WI38 (cell line): ENCODE data around the gene DVL1.

ENCODE experiments used
- H3K4me3 ChIP-seq: 2 replicates; pipeline ENCODE4 v1.5.1; 2011; ENCODE audit warnings: low read depth, mild to moderate bottlenecking, control low read depth, low read length
- CTCF ChIP-seq: IDR thresholded peaks from 2 replicates; pipeline ENCODE4 v1.5.1; 2012; ENCODE audit warnings: low read depth, mild to moderate bottlenecking, control low read depth, low read length

Gene DVL1

DNA sequence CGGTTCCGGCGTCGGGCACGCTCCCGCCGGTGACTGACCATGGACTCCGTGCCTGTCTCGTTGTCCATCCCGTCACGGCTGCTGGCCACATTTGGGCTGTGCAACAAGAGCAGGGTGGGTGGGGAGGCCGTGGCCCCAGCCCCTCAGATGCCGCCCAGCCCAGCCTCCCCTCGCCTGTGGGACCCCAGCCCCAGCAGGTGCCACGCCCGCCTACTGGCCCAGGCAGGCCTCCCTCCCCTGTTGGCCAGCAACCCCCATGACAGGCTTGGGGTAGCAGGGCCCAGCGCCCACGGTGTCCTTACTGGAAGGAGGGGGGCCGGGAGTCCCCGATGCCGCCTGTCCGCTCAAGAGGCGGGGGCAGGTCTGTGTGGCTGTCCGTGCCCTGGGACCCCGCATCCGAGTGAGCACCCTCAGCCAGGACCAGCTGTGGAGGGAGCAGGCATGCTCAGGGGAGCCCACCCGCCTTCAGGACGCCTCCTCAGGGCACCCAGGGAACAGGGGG is 7.1 kb downstream of the DVL1 start:
- H3K4me3 ChIP-seq = no peak overlapping the region
- TF ChIP-seq CTCF = no peak

DNA sequence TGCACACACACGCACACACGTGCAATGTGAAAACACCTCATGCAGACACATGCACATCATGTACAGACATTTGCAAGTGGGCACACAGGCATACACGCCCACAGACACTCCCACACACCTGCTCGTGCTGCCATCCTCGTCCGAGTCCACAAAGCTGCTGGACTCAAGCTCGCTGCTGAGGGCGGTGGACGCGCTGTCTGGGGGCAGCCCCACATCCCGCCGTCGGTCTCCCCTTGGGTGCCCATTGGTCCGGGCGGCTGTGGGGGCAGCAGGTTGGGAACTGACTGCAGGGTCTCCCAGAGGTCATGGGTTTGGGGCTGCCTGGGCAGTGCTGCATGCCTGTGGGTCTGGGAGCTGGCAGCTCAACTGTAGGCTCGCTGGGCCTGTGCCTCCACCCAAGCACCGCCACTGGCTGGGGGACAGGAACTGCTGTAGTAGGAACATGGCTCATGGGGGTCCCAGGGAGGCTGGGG is 7.6 kb downstream of the DVL1 start:
- TF ChIP-seq CTCF = no peak
- no peak overlapping the region for H3K4me3 ChIP-seq

GRCh38 chr1:1340791-1341548 is 8.2 kb downstream of the DVL1 start:
- TF ChIP-seq CTCF = no peak
- H3K4me3 ChIP-seq = no peak overlapping the region

DNA sequence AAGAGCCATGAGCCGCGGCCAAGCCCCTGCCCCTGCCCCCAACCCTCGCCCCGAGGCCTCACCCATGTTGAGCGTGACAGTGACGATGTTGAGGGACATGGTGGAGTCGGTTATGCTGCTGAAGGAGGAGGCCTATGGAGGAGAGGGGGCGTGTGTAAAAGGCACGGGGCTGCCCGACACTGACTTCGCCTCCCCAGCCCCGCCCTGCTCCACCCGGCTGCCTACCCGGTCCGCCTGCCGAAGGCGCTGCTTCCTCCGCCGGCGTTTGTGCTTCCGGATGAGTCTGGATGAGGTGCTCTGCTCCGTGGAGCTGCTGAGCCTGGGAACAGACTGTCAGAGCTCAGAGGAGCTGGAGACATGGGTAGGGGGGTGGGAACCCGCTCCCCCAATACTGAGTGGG is 9.0 kb downstream of the DVL1 start:
- no peak overlapping the region for H3K4me3 ChIP-seq
- no peak for TF ChIP-seq CTCF

- TF ChIP-seq CTCF = no peak
- no peak overlapping the region for H3K4me3 ChIP-seq
Measured at GRCh38 chr1:1338278-1338677, 10.9 kb downstream of the DVL1 start.

GRCh38 chr1:1337793-1338147 is 11.4 kb downstream of the DVL1 start:
- TF ChIP-seq CTCF = no peak
- H3K4me3 ChIP-seq = no peak overlapping the region

DNA sequence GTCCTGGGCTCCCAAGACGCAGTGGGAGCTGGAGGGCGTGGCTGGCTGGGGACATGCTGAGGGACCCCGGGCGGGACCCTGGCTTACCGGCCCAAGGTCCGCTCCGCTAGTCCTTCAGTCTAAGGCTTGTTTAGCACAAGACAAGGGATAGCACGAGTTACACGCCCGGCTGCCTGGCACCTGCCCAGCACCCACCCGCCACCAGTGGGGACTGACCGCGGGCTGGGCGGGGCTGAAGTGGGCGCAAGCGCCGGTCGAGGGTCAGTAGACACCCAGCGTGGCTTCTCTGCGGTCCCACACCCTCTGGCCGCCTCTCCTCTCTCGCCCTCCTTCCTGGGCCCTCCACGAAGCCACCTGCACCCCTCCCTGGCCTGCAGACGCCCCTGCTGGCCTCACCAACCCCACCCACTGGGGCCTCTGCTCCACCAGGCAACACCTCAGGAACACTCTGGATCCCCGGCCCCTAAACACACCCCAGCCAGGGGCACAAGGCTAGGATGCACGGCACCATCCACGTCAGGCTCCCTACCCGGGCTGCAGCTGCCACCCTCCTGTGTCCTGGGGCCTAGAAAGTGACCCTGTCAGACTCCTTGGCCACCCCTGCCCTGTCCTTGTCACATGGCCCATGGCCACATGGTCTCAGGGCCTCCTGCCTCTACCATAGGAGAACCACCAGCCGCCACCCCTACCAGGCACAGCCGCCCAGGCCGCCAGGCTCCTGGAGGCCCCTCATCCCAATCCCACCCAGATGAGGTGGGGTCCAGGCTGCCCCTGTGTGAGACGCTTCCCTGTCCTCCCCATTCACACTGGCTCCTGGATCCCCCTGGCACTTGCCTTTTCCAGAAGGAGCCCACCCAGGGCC is 12.1 kb downstream of the DVL1 start:
- TF ChIP-seq CTCF = no peak
- no peak overlapping the region for H3K4me3 ChIP-seq
